PC-3 (cell line): ENCODE results near the gene FOXM1.

ENCODE experiments used
- EZH2phosphoT487 ChIP-seq: fragments of 300-600 bp; sonication (generic); IDR thresholded peaks from 2 replicates; pipeline ENCODE4 v1.6.1; 2018; ENCODE audit warnings: mild to moderate bottlenecking, antibody characterized with exemption, low read length, borderline replicate concordance
- TF ChIP-seq, protein P1 (sequence below): fragments of 300-600 bp; sonication (generic); conservative IDR thresholded peaks from 2 replicates; pipeline ENCODE4 v1.5.1; 2017; ENCODE audit warnings: antibody characterized with exemption, low read depth, mild to moderate bottlenecking, low read length

GRCh38 chr12:2892246-2892645 is 15.3 kb upstream of the FOXM1 start:
- TF ChIP-seq EZH2phosphoT487: no peak
- TF ChIP-seq, protein P1, sequence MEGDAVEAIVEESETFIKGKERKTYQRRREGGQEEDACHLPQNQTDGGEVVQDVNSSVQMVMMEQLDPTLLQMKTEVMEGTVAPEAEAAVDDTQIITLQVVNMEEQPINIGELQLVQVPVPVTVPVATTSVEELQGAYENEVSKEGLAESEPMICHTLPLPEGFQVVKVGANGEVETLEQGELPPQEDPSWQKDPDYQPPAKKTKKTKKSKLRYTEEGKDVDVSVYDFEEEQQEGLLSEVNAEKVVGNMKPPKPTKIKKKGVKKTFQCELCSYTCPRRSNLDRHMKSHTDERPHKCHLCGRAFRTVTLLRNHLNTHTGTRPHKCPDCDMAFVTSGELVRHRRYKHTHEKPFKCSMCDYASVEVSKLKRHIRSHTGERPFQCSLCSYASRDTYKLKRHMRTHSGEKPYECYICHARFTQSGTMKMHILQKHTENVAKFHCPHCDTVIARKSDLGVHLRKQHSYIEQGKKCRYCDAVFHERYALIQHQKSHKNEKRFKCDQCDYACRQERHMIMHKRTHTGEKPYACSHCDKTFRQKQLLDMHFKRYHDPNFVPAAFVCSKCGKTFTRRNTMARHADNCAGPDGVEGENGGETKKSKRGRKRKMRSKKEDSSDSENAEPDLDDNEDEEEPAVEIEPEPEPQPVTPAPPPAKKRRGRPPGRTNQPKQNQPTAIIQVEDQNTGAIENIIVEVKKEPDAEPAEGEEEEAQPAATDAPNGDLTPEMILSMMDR: no peak
